ENCODE results near the gene DMRTA2.
A peak's percentile ranks its signal among the peaks of the same experiment; 100 is the strongest.

DMRTA2 gene

DNA sequence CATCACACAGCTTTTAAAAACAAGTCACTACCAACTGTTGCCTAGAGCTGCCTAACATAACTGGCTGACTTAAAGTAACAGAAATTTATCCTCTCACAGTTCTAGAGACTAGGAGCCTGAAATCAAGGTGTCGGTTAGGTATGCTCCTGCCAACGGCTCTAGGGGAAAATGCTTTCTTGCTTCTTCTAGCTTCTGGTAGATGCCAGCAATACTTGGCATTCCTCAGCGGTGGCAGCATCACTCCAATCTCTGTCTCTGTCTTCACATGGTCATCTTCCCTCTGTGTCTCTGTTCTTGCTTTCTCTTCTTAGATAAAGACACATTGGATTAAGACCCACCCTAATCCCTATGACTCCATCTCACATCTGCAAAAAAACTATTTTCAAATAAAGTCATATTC, 51.5 kb downstream of the DMRTA2 start:
- DNase-seq: no peak

DNA sequence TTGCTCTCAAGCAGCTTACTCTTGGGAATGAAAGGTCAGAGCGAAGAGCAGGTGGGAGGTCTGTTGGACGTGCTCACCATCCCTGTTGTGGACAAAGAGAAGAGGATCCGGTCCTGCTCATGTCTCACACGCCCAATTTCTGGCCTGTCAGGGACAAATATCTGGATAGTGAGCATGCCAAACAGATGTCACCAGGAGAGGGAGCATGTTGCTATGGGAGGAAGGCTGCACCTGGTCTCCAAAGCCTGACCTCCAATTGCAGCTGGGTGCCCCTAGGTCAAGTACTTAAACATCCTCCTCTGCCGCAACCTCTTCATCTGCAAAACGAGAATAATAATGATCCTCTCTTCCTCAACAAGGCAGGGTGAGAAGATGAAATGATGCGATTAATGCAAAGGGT, 53.4 kb downstream of the DMRTA2 start:
- no peak for DNase-seq

DNA sequence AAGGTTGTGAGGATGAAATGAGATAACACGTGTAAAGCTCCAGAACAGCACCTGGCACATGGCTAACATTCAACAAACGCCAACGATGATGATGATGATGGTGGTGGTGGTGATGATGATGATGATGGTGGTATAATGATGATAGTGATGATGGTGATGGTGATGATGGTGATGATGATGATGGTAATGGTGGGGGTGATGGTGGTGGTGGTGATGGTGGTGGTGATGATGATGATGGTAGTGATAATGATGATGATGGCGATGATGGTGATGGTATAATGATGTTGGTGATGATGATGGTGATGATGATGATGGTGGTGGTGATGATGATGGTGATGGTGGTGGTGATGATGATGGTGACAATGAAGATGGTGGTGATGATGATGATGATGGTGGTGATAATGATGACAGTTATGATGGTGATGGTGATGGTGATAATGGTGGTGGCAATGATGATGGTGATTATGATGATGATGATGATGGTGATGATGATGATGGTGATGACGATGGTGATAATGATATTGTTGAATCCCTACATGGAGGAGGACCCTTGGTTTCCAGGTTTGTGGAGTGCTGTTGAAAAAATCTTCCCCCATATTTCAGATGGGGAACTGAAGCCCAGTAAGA, 54.1 kb downstream of the DMRTA2 start:
- DNase-seq: no peak

DNA sequence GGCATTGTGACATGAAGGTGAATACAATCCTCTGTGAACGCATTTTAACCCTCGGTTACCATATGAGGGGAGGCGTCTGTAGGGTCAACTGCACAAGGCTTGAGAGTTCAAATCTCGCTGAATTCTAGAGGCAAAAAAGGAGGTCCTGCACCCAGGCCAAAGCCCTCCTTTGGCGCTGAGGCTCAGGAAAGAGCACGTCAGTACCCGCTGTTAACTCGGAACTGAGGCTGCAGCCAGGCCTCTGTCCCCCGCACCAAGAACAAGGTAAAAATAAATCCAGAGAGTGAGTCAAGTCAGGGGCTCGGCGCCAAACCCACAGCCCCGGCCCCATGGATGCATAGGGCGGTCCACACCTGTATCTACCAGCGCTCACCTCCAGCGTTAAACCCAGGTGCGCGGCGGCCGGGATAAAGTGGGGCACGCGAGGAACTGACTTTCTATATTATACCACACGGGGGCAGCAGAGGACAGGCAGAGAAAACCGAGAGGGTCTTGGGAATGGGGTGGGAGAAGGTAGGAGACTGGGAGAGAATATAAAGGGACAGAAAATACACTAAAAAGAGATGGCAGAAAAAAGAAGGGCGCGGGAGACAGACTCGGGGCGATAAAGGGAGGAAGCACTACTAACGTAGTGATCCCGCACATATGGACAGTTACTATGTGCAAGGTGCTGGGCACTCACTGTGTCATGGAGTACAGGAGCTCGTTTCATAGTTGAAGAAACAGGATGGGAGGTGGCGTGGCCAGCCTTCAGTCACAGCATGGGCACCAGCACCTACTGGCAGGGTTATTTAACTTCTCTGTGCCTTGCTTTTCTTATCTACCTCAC, 54.9 kb downstream of the DMRTA2 start:
- peak; percentile 51 for DNase-seq

Measured in stimulated activated CD4-positive, alpha-beta T cell treated with anti-CD3 and anti-CD28 coated beads, Interleukin-15, amount 100 ng/mL, for 24 hours (primary cell).